Measurements from ENCODE around the gene SLC22A13. TPM values are rescaled to one million over a fixed set of nuclear protein-coding genes. Genes with fewer than 3 reads are reported as not detected.

Gene SLC22A13
- total and polyA plus RNA-seq, 9 of the 15 experiments (the other 6 are each of a cell fraction or from before 2014, with no cell fraction given) = 0.09 to 0.49 (median 0.17) TPM; not detected in 3

DNA sequence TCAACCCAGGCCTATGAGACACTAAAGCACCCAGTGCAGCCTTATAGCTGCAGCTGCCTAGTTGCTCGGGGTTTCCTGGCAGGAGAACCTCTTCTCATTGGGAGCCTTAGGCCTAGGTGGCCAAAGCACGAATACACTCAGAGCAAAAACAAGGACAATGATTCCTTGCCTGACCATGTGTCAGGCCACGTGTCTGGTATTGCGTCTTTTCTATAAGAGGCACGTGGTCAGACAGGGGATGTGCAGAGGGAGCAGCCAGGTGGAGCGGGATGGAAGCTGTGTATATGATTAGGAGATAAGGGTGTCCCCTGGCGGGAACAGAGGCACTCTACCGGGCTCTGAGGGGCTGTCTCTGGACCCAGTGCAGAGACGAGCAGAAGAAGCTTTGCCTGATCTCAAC lies 42.8 kb downstream of the SLC22A13 start (continued):
- TF ChIP-seq, protein P1, sequence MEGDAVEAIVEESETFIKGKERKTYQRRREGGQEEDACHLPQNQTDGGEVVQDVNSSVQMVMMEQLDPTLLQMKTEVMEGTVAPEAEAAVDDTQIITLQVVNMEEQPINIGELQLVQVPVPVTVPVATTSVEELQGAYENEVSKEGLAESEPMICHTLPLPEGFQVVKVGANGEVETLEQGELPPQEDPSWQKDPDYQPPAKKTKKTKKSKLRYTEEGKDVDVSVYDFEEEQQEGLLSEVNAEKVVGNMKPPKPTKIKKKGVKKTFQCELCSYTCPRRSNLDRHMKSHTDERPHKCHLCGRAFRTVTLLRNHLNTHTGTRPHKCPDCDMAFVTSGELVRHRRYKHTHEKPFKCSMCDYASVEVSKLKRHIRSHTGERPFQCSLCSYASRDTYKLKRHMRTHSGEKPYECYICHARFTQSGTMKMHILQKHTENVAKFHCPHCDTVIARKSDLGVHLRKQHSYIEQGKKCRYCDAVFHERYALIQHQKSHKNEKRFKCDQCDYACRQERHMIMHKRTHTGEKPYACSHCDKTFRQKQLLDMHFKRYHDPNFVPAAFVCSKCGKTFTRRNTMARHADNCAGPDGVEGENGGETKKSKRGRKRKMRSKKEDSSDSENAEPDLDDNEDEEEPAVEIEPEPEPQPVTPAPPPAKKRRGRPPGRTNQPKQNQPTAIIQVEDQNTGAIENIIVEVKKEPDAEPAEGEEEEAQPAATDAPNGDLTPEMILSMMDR (IDR thresholded peaks at IDR 0.05 in 2 of 3, conservative IDR thresholded peaks at IDR 0.05 in 1 of 3; ENCODE audit: insufficient read depth in 2 of 3, low read depth in 1 of 3, low read length in 3 of 3) = no peak
- peak; percentile 55; the same call in 1 of the 2 replicates for TF ChIP-seq MYC (IDR thresholded peaks at IDR 0.05; ENCODE audit: low read depth, low read length)
- no peak for TF ChIP-seq MYC (CRISPR knock-in tag; IDR thresholded peaks at IDR 0.05; ENCODE audit: borderline replicate concordance, low read depth)
- peak in 1 of 2 experiments; percentile 5 for TF ChIP-seq E2F6 (IDR thresholded peaks at IDR 0.05; ENCODE audit: borderline replicate concordance in 1 of 2, extremely low read depth in 1 of 2, insufficient read depth in 1 of 2, insufficient read length in 1 of 2, low read depth in 1 of 2, low read length in 1 of 2, poor library complexity in 1 of 2, severe bottlenecking in 1 of 2)

GRCh38 chr3:38311476-38311875 lies 45.9 kb downstream of the SLC22A13 start:
- Histone ChIP-seq H3K36me3 (ENCODE audit: control insufficient read depth, insufficient read depth, low read length) (no peaks in the 10 kb centered on the region), H3K79me2 (ENCODE audit: control insufficient read depth, insufficient read depth, low read length) (no peaks in the 10 kb centered on the region), H4K20me1 (replicated peaks; ENCODE audit: control insufficient read depth, insufficient read depth, low read length) (no peaks in the 10 kb centered on the region), H3K4me1 (replicated peaks in 1 of 2; ENCODE audit: control insufficient read depth in 2 of 2, insufficient read depth in 2 of 2, low read length in 2 of 2) (peaks cover 0 to 10% of the 10 kb centered on the region in 2 experiments; a peak in 2 of 5 replicates), H3K27me3 (ENCODE audit: control insufficient read depth in 2 of 2, insufficient read depth in 2 of 2, low read length in 2 of 2) (peaks cover 30 to 88% of the 10 kb centered on the region in 2 experiments), H3K9me1 (ENCODE audit: control insufficient read depth, insufficient read depth, low read length) (no peaks in the 10 kb centered on the region), H3K4me3 (no peak overlapping the region), H3K27ac (ENCODE audit: extremely low read depth, low read depth, low read length) (no peak overlapping the region), H3K9me3 (replicated peaks; ENCODE audit: control insufficient read depth, insufficient read depth, low read depth, low read length) (no peaks in the 10 kb centered on the region), H3K4me2 (ENCODE audit: insufficient read depth, low read length) (no peak overlapping the region), H3K9ac (ENCODE audit: insufficient read depth in 1 of 2, low read depth in 2 of 2, low read length in 2 of 2) (no peak overlapping the region), H2AFZ (ENCODE audit: low read depth, low read length) (no peak overlapping the region)
- no peak for FAIRE-seq
- ATAC-seq = no peak
- whole genome bisulfite sequencing (ENCODE audit: insufficient coverage, low coverage, missing lambda C conversion rate) = 5% methylated on average over 1 of the region's 1 CpG
- no peak for DNase-seq (ENCODE audit: extremely low read depth in 1 of 4, low spot score in 3 of 4)
- TF ChIP-seq, protein P2, sequence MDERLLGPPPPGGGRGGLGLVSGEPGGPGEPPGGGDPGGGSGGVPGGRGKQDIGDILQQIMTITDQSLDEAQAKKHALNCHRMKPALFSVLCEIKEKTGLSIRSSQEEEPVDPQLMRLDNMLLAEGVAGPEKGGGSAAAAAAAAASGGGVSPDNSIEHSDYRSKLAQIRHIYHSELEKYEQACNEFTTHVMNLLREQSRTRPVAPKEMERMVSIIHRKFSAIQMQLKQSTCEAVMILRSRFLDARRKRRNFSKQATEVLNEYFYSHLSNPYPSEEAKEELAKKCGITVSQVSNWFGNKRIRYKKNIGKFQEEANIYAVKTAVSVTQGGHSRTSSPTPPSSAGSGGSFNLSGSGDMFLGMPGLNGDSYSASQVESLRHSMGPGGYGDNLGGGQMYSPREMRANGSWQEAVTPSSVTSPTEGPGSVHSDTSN (CRISPR knock-in tag; IDR thresholded peaks at IDR 0.05; ENCODE audit: low read depth) = no peak
- TF ChIP-seq, protein P2 (tag; conservative IDR thresholded peaks at IDR 0.05; ENCODE audit: low read depth) = no peak
- TF ChIP-seq RBM22 (IDR thresholded peaks at IDR 0.05; ENCODE audit: low read depth, low read length, poor library complexity, severe bottlenecking) (no peak), ZNF143 (CRISPR knock-in tag; IDR thresholded peaks at IDR 0.05) (no peak), MTA2 (IDR thresholded peaks at IDR 0.05; ENCODE audit: low read depth) (no peak), ZNF584 (CRISPR knock-in tag; IDR thresholded peaks at IDR 0.05; ENCODE audit: low read depth) (no peak)
- in situ Hi-C loops (cut with MboI) (no loop called here), intact Hi-C loops (cut with micrococcal nuclease) (no loop called here)
- no TSS peak for BruUV-seq (replicated peaks)
- CTCF ChIA-PET (ENCODE audit: low intra/inter-chr PET ratio) = no interaction called here
- POLR2A ChIA-PET = interaction anchor here (1.1 kb wide), 1 partner anchor 23 kb away, joined by 5 read pairs; no protein-coding TSS in a partner anchor

Measured in K562 (cell line).